Natural killer cell (primary cell): ENCODE measurements around the gene ARL17B. TPM values are rescaled to one million over a fixed set of nuclear protein-coding genes. Genes with fewer than 3 reads are reported as not detected.

ENCODE experiments used
- ATAC-seq, 3 donors: fragments of 150-1000 bp in 2 of 3; fragments of 200-7000 bp in 1 of 3; cut with Tn5 transposase; 1 replicate in 1 of 3; 2 replicates in 2 of 3; pipeline ENCODE4 v1.10.0; 2021; ENCODE audit warnings: mild to moderate bottlenecking in 2 of 3, moderate library complexity in 2 of 3
- DNase-seq, 2 donors: peaks; one replicate each; pipeline versions ENCODE4 v3.0.0 to v3.0.0-alpha.2; 2013 to 2021; ENCODE audit warnings: mixed read lengths in 1 of 2
- H3K27ac ChIP-seq: one replicate; pipeline ENCODE4 v1.5.1; 2013; ENCODE audit warnings: mild to moderate bottlenecking, low read length
- H3K27me3 ChIP-seq: one replicate; pipeline ENCODE4 v1.6.1; 2013; ENCODE audit warnings: low read length; ENCODE audit not compliant: control insufficient read depth, insufficient read depth
- H3K36me3 ChIP-seq: one replicate; pipeline ENCODE4 v1.6.1; 2013; ENCODE audit warnings: low read length; ENCODE audit not compliant: control insufficient read depth, insufficient read depth
- H3K4me1 ChIP-seq: one replicate; pipeline ENCODE4 v1.6.1; 2013; ENCODE audit warnings: low read length; ENCODE audit not compliant: control insufficient read depth, insufficient read depth
- H3K4me3 ChIP-seq: one replicate; pipeline ENCODE4 v1.5.1; 2013; ENCODE audit warnings: low read length
- H3K9me3 ChIP-seq: one replicate; pipeline ENCODE4 v1.6.1; 2013; ENCODE audit warnings: low read length; ENCODE audit not compliant: control insufficient read depth, insufficient read depth
- H3K27ac Mint-ChIP-seq, 2 donors: one replicate each; pipeline ENCODE4 v1.8.0; 2022; ENCODE audit warnings: mild to moderate bottlenecking in 2 of 2, mixed read lengths in 2 of 2, moderate library complexity in 1 of 2
- H3K27me3 Mint-ChIP-seq, 2 donors: one replicate each; pipeline ENCODE4 v1.8.0; 2022; ENCODE audit warnings: low read depth in 2 of 2, mixed read lengths in 2 of 2
- H3K36me3 Mint-ChIP-seq: one replicate; pipeline ENCODE4 v1.8.0; 2022; ENCODE audit warnings: mixed read lengths
- H3K4me1 Mint-ChIP-seq, 2 donors: one replicate each; pipeline ENCODE4 v1.8.0; 2022; ENCODE audit warnings: mixed read lengths in 2 of 2
- H3K4me3 Mint-ChIP-seq: one replicate; pipeline ENCODE4 v1.8.0; 2022; ENCODE audit warnings: mild to moderate bottlenecking, moderate library complexity, mixed read lengths
- H3K9me3 Mint-ChIP-seq, 2 donors: one replicate each; pipeline ENCODE4 v1.8.0; 2022; ENCODE audit warnings: mixed read lengths in 2 of 2
- WGBS: methylation state at CpG from one replicate; pipeline ENCODE4 v1.1.7; 2013; ENCODE audit warnings: missing lambda C conversion rate; ENCODE audit not compliant: insufficient coverage; 5-methylcytosine and 5-hydroxymethylcytosine counted together
- intact Hi-C: fragments of 100-400 bp; cut with micrococcal nuclease; formaldehyde crosslinking; loops from one replicate; pipeline ENCODE4 v1.14.2; 2022
- total RNA-seq, 4 donors: library from RNA; stranded (reverse); fragments of 120-200 nt in 1 of 4; gene quantifications; one replicate each; pipeline versions ENCODE4 v1.2.3 to v1.2.4, GENCODE V29; 2013 to 2022
- TF ChIP-seq, protein P1 (sequence below): fragments of 200-600 bp; IDR thresholded peaks from one replicate; pipeline ENCODE4 v1.8.0; 2022; ENCODE audit warnings: antibody characterized with exemption

ARL17B gene
- total RNA-seq, 3 donors from 2014 or later (not counting 1 experiment from before 2014, with no cell fraction given), result 18.6 to 30.3 (median 20.0) TPM

DNA sequence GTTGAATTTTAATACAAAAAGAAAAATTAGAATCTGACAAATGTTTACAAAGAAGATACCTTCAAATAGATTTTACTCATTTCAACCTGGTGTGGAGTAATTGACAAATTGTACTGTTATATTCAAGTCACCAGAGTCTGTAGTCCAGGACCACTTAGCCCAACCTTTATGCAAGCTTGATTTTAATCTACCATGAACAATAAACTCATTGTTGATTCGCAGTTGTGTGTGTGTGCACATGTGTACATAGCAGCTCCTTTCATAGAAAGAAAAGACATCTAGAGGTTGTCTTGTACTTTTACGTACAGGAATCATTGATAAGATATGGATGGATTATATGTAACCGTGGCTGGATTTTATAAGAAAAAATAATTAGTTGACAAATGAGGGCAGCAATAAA is 87.3 kb downstream of the ARL17B start:
- H3K4me1 ChIP-seq, result no peaks in the 10 kb centered on the region
- Mint-ChIP-seq H3K27ac (no peak overlapping the region), H3K9me3 (no peaks in the 10 kb centered on the region), H3K27me3 (no peaks in the 10 kb centered on the region), H3K4me1 (no peaks in the 10 kb centered on the region), H3K36me3 (no peaks in the 10 kb centered on the region), H3K4me3 (no peak overlapping the region)
- TF ChIP-seq, protein P1, sequence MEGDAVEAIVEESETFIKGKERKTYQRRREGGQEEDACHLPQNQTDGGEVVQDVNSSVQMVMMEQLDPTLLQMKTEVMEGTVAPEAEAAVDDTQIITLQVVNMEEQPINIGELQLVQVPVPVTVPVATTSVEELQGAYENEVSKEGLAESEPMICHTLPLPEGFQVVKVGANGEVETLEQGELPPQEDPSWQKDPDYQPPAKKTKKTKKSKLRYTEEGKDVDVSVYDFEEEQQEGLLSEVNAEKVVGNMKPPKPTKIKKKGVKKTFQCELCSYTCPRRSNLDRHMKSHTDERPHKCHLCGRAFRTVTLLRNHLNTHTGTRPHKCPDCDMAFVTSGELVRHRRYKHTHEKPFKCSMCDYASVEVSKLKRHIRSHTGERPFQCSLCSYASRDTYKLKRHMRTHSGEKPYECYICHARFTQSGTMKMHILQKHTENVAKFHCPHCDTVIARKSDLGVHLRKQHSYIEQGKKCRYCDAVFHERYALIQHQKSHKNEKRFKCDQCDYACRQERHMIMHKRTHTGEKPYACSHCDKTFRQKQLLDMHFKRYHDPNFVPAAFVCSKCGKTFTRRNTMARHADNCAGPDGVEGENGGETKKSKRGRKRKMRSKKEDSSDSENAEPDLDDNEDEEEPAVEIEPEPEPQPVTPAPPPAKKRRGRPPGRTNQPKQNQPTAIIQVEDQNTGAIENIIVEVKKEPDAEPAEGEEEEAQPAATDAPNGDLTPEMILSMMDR, result no peak
- WGBS, result 100% methylated on average over 1 of the region's 3 CpGs
- ATAC-seq, result no peak
- no peak overlapping the region for H3K4me3 ChIP-seq
- no peak for DNase-seq
- no peaks in the 10 kb centered on the region for H3K27me3 ChIP-seq
- H3K27ac ChIP-seq, result no peak overlapping the region
- intact Hi-C loops, result no loop called here
- H3K9me3 ChIP-seq, result no peaks in the 10 kb centered on the region
- no peaks in the 10 kb centered on the region for H3K36me3 ChIP-seq

DNA sequence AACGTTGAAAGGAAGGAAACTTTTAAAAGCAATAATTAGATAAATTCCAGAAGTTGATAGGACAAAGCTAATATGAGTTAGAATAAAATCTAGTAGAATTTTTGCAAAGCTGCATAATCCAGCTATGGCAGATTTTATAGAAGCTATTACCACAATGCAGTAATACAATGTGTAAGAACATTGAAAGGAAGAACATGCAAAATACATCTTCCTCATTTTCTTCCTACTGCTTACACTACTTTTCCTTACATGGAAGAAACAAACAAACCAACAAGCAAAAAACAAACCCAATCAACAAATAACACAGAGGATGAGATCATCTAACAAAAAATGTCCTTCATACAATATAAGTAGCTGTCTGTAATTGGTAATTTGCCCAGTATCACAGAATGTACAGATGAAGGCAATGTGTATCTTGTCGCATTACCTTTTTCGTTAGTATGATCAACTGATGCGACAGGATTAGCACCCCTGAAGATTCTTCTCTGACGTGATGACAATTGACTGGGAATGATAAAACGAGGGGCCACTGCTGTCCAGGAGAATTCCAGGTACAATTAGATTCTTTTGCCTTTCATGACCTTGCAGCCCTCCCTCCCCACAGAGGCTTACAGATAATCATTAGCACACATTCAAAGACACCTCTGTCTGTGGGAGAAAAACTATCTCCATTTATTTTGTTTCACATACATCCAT is 87.9 kb downstream of the ARL17B start:
- Mint-ChIP-seq H3K27me3 (no peaks in the 10 kb centered on the region), H3K4me1 (no peaks in the 10 kb centered on the region), H3K36me3 (no peaks in the 10 kb centered on the region), H3K27ac (no peak overlapping the region), H3K4me3 (no peak overlapping the region), H3K9me3 (no peaks in the 10 kb centered on the region)
- intact Hi-C loops, result no loop called here
- Histone ChIP-seq H3K4me1 (no peaks in the 10 kb centered on the region), H3K27me3 (no peaks in the 10 kb centered on the region), H3K4me3 (no peak overlapping the region), H3K9me3 (no peaks in the 10 kb centered on the region), H3K27ac (no peak overlapping the region), H3K36me3 (no peaks in the 10 kb centered on the region)
- WGBS, result 74% methylated on average over 6 of the region's 6 CpGs
- TF ChIP-seq, protein P1, result no peak
- DNase-seq (no peak), ATAC-seq (no peak)

DNA sequence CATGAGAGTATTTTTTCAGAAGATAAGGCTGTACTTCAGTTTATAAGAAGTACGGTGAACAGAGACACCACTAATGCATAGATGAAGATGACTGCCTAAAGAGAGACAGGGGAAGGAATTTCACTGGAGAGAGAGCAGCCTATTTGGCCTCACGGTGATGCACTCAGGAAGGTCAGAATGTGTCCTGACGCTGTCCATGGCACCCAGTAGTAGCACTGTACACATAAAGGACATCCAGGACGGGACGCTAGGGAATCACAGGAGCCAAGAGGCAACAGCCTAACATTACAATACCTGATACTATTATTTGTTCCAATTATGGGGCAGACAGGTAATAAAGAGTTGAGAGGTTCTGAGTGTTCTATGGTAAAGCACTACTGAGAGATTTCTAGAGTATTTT is 91.5 kb downstream of the ARL17B start:
- no peak overlapping the region for H3K4me3 Mint-ChIP-seq
- H3K4me1 ChIP-seq, result peaks cover 24% of the 10 kb centered on the region

More for the DNA sequence above, 91.5 kb downstream of the ARL17B start:
- TF ChIP-seq, protein P1, result no peak
- intact Hi-C loops, result no loop called here
- ATAC-seq, result no peak
- H3K9me3 ChIP-seq, result no peaks in the 10 kb centered on the region
- DNase-seq, result no peak
- H3K36me3 Mint-ChIP-seq, result no peaks in the 10 kb centered on the region
- H3K9me3 Mint-ChIP-seq, result no peaks in the 10 kb centered on the region
- no peak overlapping the region for H3K4me3 ChIP-seq
- peaks cover 21 to 22% of the 10 kb centered on the region in 2 donors for H3K4me1 Mint-ChIP-seq
- H3K27me3 ChIP-seq, result no peaks in the 10 kb centered on the region
- H3K27me3 Mint-ChIP-seq, result peaks cover 0 to 3% of the 10 kb centered on the region in 2 donors
- H3K27ac Mint-ChIP-seq, result no peak overlapping the region
- H3K27ac ChIP-seq, result no peak overlapping the region
- 92% methylated on average over 3 of the region's 5 CpGs for WGBS
- H3K36me3 ChIP-seq, result no peaks in the 10 kb centered on the region
